Fibroblast of lung (primary cell): ENCODE measurements around the gene LEFTY2.

Experiments used
- CTCF ChIP-seq, 2 donors: IDR thresholded peaks in 1 of 2; conservative IDR thresholded peaks in 1 of 2; 1 replicate in 1 of 2; 2 replicates in 1 of 2; pipeline ENCODE4 v1.5.1; 2011 to 2012; ENCODE audit warnings: low read length in 2 of 2, control low read depth in 1 of 2, inconsistent platforms in 1 of 2, low read depth in 1 of 2, mild to moderate bottlenecking in 1 of 2
- EZH2 ChIP-seq: IDR thresholded peaks from 2 replicates; pipeline ENCODE4 v1.5.1; 2012; ENCODE audit warnings: low read length, control low read depth, mild to moderate bottlenecking; ENCODE audit errors: missing control alignments

- TF ChIP-seq CTCF (conservative IDR thresholded peaks at IDR 0.05 in 1 of 2, IDR thresholded peaks at IDR 0.05 in 1 of 2; ENCODE audit: low read depth in 1 of 2, low read length in 2 of 2) = no peak
- TF ChIP-seq EZH2 = no peak
Measured at GRCh38 chr1:225946803-225947202, 5.8 kb upstream of the LEFTY2 start.
